Measurements from ENCODE around the gene SLCO4A1.

DNA sequence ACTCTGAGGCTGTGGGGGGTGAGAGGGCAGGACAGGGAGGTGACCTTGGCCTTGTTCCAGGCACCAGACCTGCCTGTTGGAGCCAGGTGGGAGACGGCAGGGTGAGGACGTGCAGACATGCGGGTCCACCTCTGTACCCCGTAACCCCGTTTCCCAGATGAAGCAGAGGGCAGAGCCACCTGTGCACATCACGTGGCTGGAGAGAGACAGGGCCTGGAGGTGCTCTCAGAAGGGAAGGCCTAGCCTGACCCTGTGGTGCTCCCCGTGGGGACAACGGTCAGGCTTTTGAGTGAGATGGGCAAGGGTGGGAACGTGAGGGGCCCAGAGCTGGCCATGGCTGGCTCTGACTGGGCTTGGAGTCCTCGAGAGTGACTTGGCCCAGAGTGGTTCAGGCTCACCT, 72.9 kb downstream of the SLCO4A1 start:
- TF ChIP-seq CTCF (IDR thresholded peaks at IDR 0.05), result no peak
- TF ChIP-seq POLR2A (IDR thresholded peaks at IDR 0.05), result no peak

Data from uterus (tissue), 2 donors.